HG03066 (cell line): ENCODE measurements around the gene LRRTM4.
"Not testable (repeated sequence)": the region's sequence is repeated elsewhere in the genome, so short reads cannot be mapped to it uniquely, and the experiment has no call there.

Experiments
- ATAC-seq: cut with Tn5 transposase; IDR thresholded peaks from one replicate; pipeline ENCODE4 v1.9.1; 2021; ENCODE audit warnings: low read depth; ENCODE audit not compliant: unreplicated experiment

Gene LRRTM4

GRCh38 chr2:77190721-77191346, 331.3 kb downstream of the LRRTM4 start:
- ATAC-seq, result no peak

GRCh38 chr2:77185052-77185451, 337.1 kb downstream of the LRRTM4 start:
- ATAC-seq, result no peak

- ATAC-seq, result no peak
Measured at GRCh38 chr2:77179297-77179696, 342.9 kb downstream of the LRRTM4 start.

GRCh38 chr2:77175266-77175780, 346.9 kb downstream of the LRRTM4 start:
- not testable (repeated sequence) for ATAC-seq

GRCh38 chr2:77169426-77169825, 352.8 kb downstream of the LRRTM4 start:
- ATAC-seq, result no peak

- ATAC-seq, result not testable (repeated sequence)
Measured at GRCh38 chr2:77164021-77164420, 358.2 kb downstream of the LRRTM4 start.

GRCh38 chr2:77161009-77161408, 361.2 kb downstream of the LRRTM4 start:
- ATAC-seq, result no peak

GRCh38 chr2:77156599-77156998, 365.6 kb downstream of the LRRTM4 start:
- ATAC-seq, result no peak

- no peak for ATAC-seq
Measured at GRCh38 chr2:77155511-77155910, 366.7 kb downstream of the LRRTM4 start.

- ATAC-seq, result no peak
Measured at GRCh38 chr2:77149565-77149964, 372.6 kb downstream of the LRRTM4 start.

GRCh38 chr2:77147153-77147552, 375.0 kb downstream of the LRRTM4 start:
- no peak for ATAC-seq

GRCh38 chr2:77144772-77145171, 377.4 kb downstream of the LRRTM4 start:
- no peak for ATAC-seq

- ATAC-seq, result no peak
Measured at GRCh38 chr2:77142141-77142540, 380.0 kb downstream of the LRRTM4 start.

- not testable (repeated sequence) for ATAC-seq
Measured at GRCh38 chr2:77128479-77128878, 393.7 kb downstream of the LRRTM4 start.

GRCh38 chr2:77127345-77127744, 394.8 kb downstream of the LRRTM4 start:
- ATAC-seq, result no peak

GRCh38 chr2:77121518-77121917, 400.7 kb downstream of the LRRTM4 start:
- ATAC-seq, result no peak

GRCh38 chr2:77119333-77119732, 402.8 kb downstream of the LRRTM4 start:
- no peak for ATAC-seq

GRCh38 chr2:77108915-77109314, 413.3 kb downstream of the LRRTM4 start:
- ATAC-seq, result no peak

- ATAC-seq, result no peak
Measured at GRCh38 chr2:77105008-77105407, 417.2 kb downstream of the LRRTM4 start.

GRCh38 chr2:77104554-77104953, 417.6 kb downstream of the LRRTM4 start:
- no peak for ATAC-seq

- no peak for ATAC-seq
Measured at GRCh38 chr2:77102927-77103326, 419.2 kb downstream of the LRRTM4 start.

GRCh38 chr2:77101796-77102452, 420.3 kb downstream of the LRRTM4 start:
- ATAC-seq, result no peak
